Measurements from ENCODE around the gene TUBA1A. TPM values are rescaled to one million over a fixed set of nuclear protein-coding genes. Genes with fewer than 3 reads are reported as not detected.
A peak's percentile ranks its signal among the peaks of the same experiment; 100 is the strongest.

TUBA1A gene
- total RNA-seq, 2 donors from 2014 or later = 166 to 298 TPM

DNA sequence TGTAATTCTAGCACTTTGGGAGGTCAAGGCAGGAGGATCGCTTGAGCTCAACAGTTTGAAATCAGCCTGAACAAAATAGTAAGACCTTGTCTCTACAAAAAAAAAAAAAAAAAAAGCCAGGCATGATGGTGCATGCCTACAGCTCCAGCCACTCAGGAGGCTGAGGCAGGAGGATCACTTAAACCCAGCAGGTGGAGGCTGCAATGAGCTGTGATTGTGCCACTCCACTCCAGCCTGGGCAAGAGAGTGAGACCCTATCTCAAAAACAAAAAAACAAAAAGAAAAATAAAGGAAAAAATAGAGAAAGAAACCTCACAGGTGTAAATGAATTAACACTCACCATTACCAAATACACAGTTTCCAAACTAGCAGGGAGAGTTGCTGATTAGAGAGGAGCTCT, 34.2 kb upstream of the TUBA1A start:
- Histone ChIP-seq H3K27ac (ENCODE audit: low read depth, low read length) (no peak overlapping the region), H3K9me3 (ENCODE audit: control insufficient read depth, low read length) (no peaks in the 10 kb centered on the region), H3K4me3 (ENCODE audit: low read length) (no peak overlapping the region), H3K27me3 (ENCODE audit: control insufficient read depth, insufficient read depth, low read length, poor library complexity, severe bottlenecking) (peaks cover 41% of the 10 kb centered on the region), H3K9ac (ENCODE audit: extremely low read depth, low read length, poor library complexity, severe bottlenecking) (no peak overlapping the region), H3K4me1 (ENCODE audit: control insufficient read depth, insufficient read depth, low read length) (no peaks in the 10 kb centered on the region), H3K36me3 (ENCODE audit: control insufficient read depth, insufficient read depth, low read length) (no peaks in the 10 kb centered on the region)
- no peak overlapping the region for H3K4me3 Mint-ChIP-seq
- 93 to 100% methylated on average over 1 of the region's 1 CpG for WGBS, 2 experiments (ENCODE audit: insufficient coverage in 1 of 2, insufficient read length in 1 of 2)
- no peak overlapping the region for H3K27ac Mint-ChIP-seq
- H3K27me3 Mint-ChIP-seq (ENCODE audit: insufficient read depth) = peaks cover 70% of the 10 kb centered on the region
- H3K36me3 Mint-ChIP-seq (ENCODE audit: low read depth) = no peaks in the 10 kb centered on the region
- TF ChIP-seq, protein P1, sequence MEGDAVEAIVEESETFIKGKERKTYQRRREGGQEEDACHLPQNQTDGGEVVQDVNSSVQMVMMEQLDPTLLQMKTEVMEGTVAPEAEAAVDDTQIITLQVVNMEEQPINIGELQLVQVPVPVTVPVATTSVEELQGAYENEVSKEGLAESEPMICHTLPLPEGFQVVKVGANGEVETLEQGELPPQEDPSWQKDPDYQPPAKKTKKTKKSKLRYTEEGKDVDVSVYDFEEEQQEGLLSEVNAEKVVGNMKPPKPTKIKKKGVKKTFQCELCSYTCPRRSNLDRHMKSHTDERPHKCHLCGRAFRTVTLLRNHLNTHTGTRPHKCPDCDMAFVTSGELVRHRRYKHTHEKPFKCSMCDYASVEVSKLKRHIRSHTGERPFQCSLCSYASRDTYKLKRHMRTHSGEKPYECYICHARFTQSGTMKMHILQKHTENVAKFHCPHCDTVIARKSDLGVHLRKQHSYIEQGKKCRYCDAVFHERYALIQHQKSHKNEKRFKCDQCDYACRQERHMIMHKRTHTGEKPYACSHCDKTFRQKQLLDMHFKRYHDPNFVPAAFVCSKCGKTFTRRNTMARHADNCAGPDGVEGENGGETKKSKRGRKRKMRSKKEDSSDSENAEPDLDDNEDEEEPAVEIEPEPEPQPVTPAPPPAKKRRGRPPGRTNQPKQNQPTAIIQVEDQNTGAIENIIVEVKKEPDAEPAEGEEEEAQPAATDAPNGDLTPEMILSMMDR (conservative IDR thresholded peaks at IDR 0.05) = no peak
- no peaks in the 10 kb centered on the region for H3K9me3 Mint-ChIP-seq
- DNase-seq = no peak
- peaks cover 8% of the 10 kb centered on the region for H3K4me1 Mint-ChIP-seq

- H3K4me1 ChIP-seq (ENCODE audit: control insufficient read depth, insufficient read depth, low read length) = no peaks in the 10 kb centered on the region
- H3K4me1 Mint-ChIP-seq = peaks cover 2% of the 10 kb centered on the region
- H3K9ac ChIP-seq (ENCODE audit: extremely low read depth, low read length, poor library complexity, severe bottlenecking) = no peak overlapping the region
- peaks cover 50% of the 10 kb centered on the region for H3K27me3 Mint-ChIP-seq (ENCODE audit: insufficient read depth)
- H3K9me3 Mint-ChIP-seq = no peaks in the 10 kb centered on the region
- H3K4me3 ChIP-seq (ENCODE audit: low read length) = no peak overlapping the region
- 93 to 100% methylated on average over 2 to 4 of the region's 4 CpGs for WGBS, 2 experiments (ENCODE audit: insufficient coverage in 1 of 2, insufficient read length in 1 of 2)
- H3K27ac ChIP-seq (ENCODE audit: low read depth, low read length) = no peak overlapping the region
- no peak for DNase-seq
- peaks cover 25% of the 10 kb centered on the region for H3K27me3 ChIP-seq (ENCODE audit: control insufficient read depth, insufficient read depth, low read length, poor library complexity, severe bottlenecking)
- TF ChIP-seq, protein P1 (conservative IDR thresholded peaks at IDR 0.05) = no peak
- no peaks in the 10 kb centered on the region for H3K36me3 ChIP-seq (ENCODE audit: control insufficient read depth, insufficient read depth, low read length)
- no peak overlapping the region for H3K27ac Mint-ChIP-seq
- no peaks in the 10 kb centered on the region for H3K9me3 ChIP-seq (ENCODE audit: control insufficient read depth, low read length)
- no peaks in the 10 kb centered on the region for H3K36me3 Mint-ChIP-seq (ENCODE audit: low read depth)
- no peak overlapping the region for H3K4me3 Mint-ChIP-seq
These were observed 32.1 kb upstream of the TUBA1A start for GRCh38 chr12:49220972-49221371.

DNA sequence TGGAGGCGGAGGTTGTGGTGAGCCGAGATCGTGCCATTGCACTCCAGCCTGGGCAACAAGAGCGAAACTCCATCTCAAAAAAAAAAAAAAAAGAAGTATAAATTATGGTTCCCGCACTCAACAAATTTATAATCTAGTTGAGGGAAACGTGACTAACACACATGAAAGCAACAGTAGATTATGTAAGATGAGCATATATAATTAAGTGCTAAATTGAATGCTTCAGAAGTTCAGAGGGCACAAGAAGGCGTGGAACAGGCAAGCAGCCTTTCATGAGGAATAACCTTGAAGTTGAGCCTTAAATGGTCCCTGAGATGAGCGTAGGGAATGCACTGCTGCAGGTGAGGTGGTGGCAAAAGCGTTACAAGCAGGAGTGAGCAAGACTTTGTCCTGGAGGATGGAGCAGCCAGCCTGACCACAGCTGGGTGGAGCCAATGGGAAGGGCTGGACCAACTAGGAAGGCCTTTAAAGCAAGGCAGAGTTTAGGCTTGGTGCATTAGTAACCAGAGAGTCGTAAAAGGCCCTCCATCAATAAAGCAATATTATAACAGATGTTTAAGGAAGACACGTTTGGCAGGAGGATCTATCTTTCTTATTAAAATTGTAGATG, 30.6 kb upstream of the TUBA1A start:
- H3K9ac ChIP-seq (ENCODE audit: extremely low read depth, low read length, poor library complexity, severe bottlenecking) = no peak overlapping the region
- no peaks in the 10 kb centered on the region for H3K4me1 ChIP-seq (ENCODE audit: control insufficient read depth, insufficient read depth, low read length)
- no peaks in the 10 kb centered on the region for H3K36me3 ChIP-seq (ENCODE audit: control insufficient read depth, insufficient read depth, low read length)
- H3K27ac ChIP-seq (ENCODE audit: low read depth, low read length) = no peak overlapping the region
- no peak overlapping the region for H3K4me3 ChIP-seq (ENCODE audit: low read length)
- 82 to 96% methylated on average over 4 to 10 of the region's 11 CpGs for WGBS, 2 experiments (ENCODE audit: insufficient coverage in 1 of 2, insufficient read length in 1 of 2)
- Mint-ChIP-seq H3K4me3 (no peak overlapping the region), H3K27ac (no peak overlapping the region), H3K36me3 (ENCODE audit: low read depth) (no peaks in the 10 kb centered on the region), H3K27me3 (ENCODE audit: insufficient read depth) (peaks cover 38% of the 10 kb centered on the region), H3K4me1 (peaks cover 9% of the 10 kb centered on the region), H3K9me3 (no peaks in the 10 kb centered on the region)
- H3K27me3 ChIP-seq (ENCODE audit: control insufficient read depth, insufficient read depth, low read length, poor library complexity, severe bottlenecking) = peaks cover 19% of the 10 kb centered on the region
- DNase-seq = peak; percentile 57
- H3K9me3 ChIP-seq (ENCODE audit: control insufficient read depth, low read length) = no peaks in the 10 kb centered on the region
- TF ChIP-seq, protein P1 (conservative IDR thresholded peaks at IDR 0.05) = no peak

Data from endodermal cell (in vitro differentiated cells).